Astrocyte (in vitro differentiated cells and primary cell): ENCODE measurements around the gene SMIM7.

Experiments
- EZH2 ChIP-seq: IDR thresholded peaks from 2 replicates; pipeline ENCODE4 v1.6.1; 2012; ENCODE audit warnings: mild to moderate bottlenecking, low read length, inconsistent platforms; ENCODE audit not compliant: insufficient read depth
- TF ChIP-seq, protein P1 (sequence below): IDR thresholded peaks from 2 replicates; pipeline ENCODE4 v1.5.1; 2011; ENCODE audit warnings: low read depth, mild to moderate bottlenecking, inconsistent platforms, low read length, moderate library complexity; ENCODE audit not compliant: insufficient read depth

DNA sequence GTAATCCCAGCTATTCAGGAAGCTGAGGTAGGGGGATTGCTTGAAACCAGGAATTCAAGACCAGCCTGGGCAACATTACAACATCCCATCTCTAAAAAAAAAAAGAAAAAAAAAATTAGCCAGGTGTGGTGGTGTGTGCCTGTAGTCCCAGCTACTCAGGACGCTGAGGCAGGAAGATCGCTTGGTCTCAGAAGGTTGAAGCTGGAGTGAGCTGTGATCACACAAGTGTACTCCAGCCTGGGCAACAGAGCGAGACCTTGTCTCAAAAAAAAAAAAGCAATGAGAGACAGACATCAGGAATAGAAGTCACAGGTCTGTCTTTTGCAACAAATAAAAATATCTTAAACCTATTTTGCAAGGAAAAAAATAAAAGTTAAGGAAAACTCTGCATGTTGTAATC lies 24.3 kb upstream of the SMIM7 start:
- no peak for TF ChIP-seq EZH2
- TF ChIP-seq, protein P1, sequence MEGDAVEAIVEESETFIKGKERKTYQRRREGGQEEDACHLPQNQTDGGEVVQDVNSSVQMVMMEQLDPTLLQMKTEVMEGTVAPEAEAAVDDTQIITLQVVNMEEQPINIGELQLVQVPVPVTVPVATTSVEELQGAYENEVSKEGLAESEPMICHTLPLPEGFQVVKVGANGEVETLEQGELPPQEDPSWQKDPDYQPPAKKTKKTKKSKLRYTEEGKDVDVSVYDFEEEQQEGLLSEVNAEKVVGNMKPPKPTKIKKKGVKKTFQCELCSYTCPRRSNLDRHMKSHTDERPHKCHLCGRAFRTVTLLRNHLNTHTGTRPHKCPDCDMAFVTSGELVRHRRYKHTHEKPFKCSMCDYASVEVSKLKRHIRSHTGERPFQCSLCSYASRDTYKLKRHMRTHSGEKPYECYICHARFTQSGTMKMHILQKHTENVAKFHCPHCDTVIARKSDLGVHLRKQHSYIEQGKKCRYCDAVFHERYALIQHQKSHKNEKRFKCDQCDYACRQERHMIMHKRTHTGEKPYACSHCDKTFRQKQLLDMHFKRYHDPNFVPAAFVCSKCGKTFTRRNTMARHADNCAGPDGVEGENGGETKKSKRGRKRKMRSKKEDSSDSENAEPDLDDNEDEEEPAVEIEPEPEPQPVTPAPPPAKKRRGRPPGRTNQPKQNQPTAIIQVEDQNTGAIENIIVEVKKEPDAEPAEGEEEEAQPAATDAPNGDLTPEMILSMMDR, result no peak
